GM21529 (cell line): ENCODE results near the gene PGBD5.

Source experiments
- ATAC-seq: cut with Tn5 transposase; IDR thresholded peaks from one replicate; pipeline ENCODE4 v1.9.1; 2021; ENCODE audit not compliant: unreplicated experiment

PGBD5 gene

GRCh38 chr1:230377851-230378250, 48.3 kb downstream of the PGBD5 start:
- no peak for ATAC-seq

- ATAC-seq: no peak
Measured at GRCh38 chr1:230377324-230377723, 48.8 kb downstream of the PGBD5 start.

- ATAC-seq: no peak
Measured at GRCh38 chr1:230376296-230376695, 49.8 kb downstream of the PGBD5 start.

- no peak for ATAC-seq
Measured at GRCh38 chr1:230375780-230376179, 50.4 kb downstream of the PGBD5 start.

GRCh38 chr1:230375147-230375546, 51.0 kb downstream of the PGBD5 start:
- ATAC-seq: no peak

GRCh38 chr1:230371923-230372703, 54.0 kb downstream of the PGBD5 start:
- ATAC-seq: no peak

GRCh38 chr1:230370109-230370508, 56.0 kb downstream of the PGBD5 start:
- ATAC-seq: no peak

- no peak for ATAC-seq
Measured at GRCh38 chr1:230368871-230369270, 57.3 kb downstream of the PGBD5 start.

GRCh38 chr1:230368363-230368762, 57.8 kb downstream of the PGBD5 start:
- no peak for ATAC-seq

GRCh38 chr1:230366504-230366915, 59.6 kb downstream of the PGBD5 start:
- no peak for ATAC-seq

- ATAC-seq: no peak
Measured at GRCh38 chr1:230365723-230366307, 60.3 kb downstream of the PGBD5 start.

GRCh38 chr1:230362949-230363348, 63.2 kb downstream of the PGBD5 start:
- ATAC-seq: no peak

- ATAC-seq: no peak
Measured at GRCh38 chr1:230361941-230362340, 64.2 kb downstream of the PGBD5 start.

GRCh38 chr1:230359992-230360668, 66.0 kb downstream of the PGBD5 start:
- ATAC-seq: no peak

GRCh38 chr1:230356869-230357794, 69.0 kb downstream of the PGBD5 start:
- no peak for ATAC-seq

- no peak for ATAC-seq
Measured at GRCh38 chr1:230356190-230356589, 69.9 kb downstream of the PGBD5 start.

- ATAC-seq: no peak
Measured at GRCh38 chr1:230355594-230355993, 70.5 kb downstream of the PGBD5 start.

GRCh38 chr1:230355128-230355527, 71.0 kb downstream of the PGBD5 start:
- ATAC-seq: no peak

- no peak for ATAC-seq
Measured at GRCh38 chr1:230354005-230354404, 72.1 kb downstream of the PGBD5 start.

GRCh38 chr1:230352537-230352936, 73.6 kb downstream of the PGBD5 start:
- no peak for ATAC-seq

GRCh38 chr1:230351983-230352382, 74.1 kb downstream of the PGBD5 start:
- no peak for ATAC-seq
